HEK293 (cell line): ENCODE results near the gene ITGB1.
A peak's percentile ranks its signal among the peaks of the same experiment; 100 is the strongest.
"Not testable (repeated sequence)": the region's sequence is repeated elsewhere in the genome, so short reads cannot be mapped to it uniquely, and the experiment has no call there.

ENCODE experiments used
- CTCF ChIA-PET: fragments of 350-600 bp; formaldehyde crosslinking; extraction: SDS; loops from one replicate; lab custom pipeline; 2021; ENCODE audit warnings: antibody characterized with exemption; lab: Yijun Ruan, JAX
- POLR2A ChIA-PET: fragments of 300-600 bp; formaldehyde crosslinking; extraction: SDS; loops from one replicate; lab custom pipeline; 2020; ENCODE audit warnings: antibody characterized with exemption, inconsistent platforms; lab: Yijun Ruan, JAX
- H3K27ac ChIP-seq: fragments of 200-500 bp; sonication (Bioruptor generic); 2 replicates; pipeline ENCODE4 v1.5.1; 2014; ENCODE audit warnings: low read depth, low read length, control low read depth, inconsistent platforms; ENCODE audit errors: extremely low read depth
- H3K36me3 ChIP-seq, 2 experiments: fragments of 200-500 bp in 1 of 2; sonication (Bioruptor generic) in 1 of 2; 1 replicate in 1 of 2; 2 replicates in 1 of 2; pipeline ENCODE4 v1.5.1; 2014 to 2017; ENCODE audit warnings: inconsistent platforms in 2 of 2, low read length in 2 of 2; ENCODE audit not compliant: control insufficient read depth in 2 of 2, insufficient read depth in 1 of 2
- H3K4me1 ChIP-seq: fragments of 200-500 bp; sonication (Bioruptor generic); 2 replicates; pipeline ENCODE4 v1.5.1; 2014; ENCODE audit warnings: mild to moderate bottlenecking, low read length, inconsistent platforms; ENCODE audit not compliant: control insufficient read depth, insufficient read depth
- H3K4me3 ChIP-seq: 2 replicates; pipeline ENCODE4 v1.5.1; 2011; ENCODE audit warnings: low read depth, mild to moderate bottlenecking, control low read depth, low read length, moderate library complexity
- H3K9me3 ChIP-seq: fragments of 200-500 bp; sonication (Bioruptor generic); 2 replicates; pipeline ENCODE4 v1.5.1; 2014; ENCODE audit warnings: low read depth, low read length, inconsistent platforms; ENCODE audit not compliant: control insufficient read depth, insufficient read depth
- RBAK ChIP-seq: fragments of 450-650 bp; formaldehyde crosslinking; IDR thresholded peaks from 2 replicates; pipeline ENCODE4 v1.5.1; 2016; ENCODE audit warnings: missing biosample characterization, missing genetic modification characterization
- ZBTB1 ChIP-seq: fragments of 450-650 bp; formaldehyde crosslinking; IDR thresholded peaks from 2 replicates; pipeline ENCODE4 v1.5.1; 2016; ENCODE audit warnings: missing biosample characterization, missing genetic modification characterization
- ZBTB8A ChIP-seq: fragments of 450-650 bp; formaldehyde crosslinking; IDR thresholded peaks from 2 replicates; pipeline ENCODE4 v1.5.1; 2016; ENCODE audit warnings: missing biosample characterization, missing genetic modification characterization
- ZFP37 ChIP-seq: fragments of 450-650 bp; formaldehyde crosslinking; IDR thresholded peaks from 2 replicates; pipeline ENCODE4 v1.5.1; 2016; ENCODE audit warnings: missing biosample characterization, missing genetic modification characterization
- ZNF10 ChIP-seq: fragments of 450-650 bp; formaldehyde crosslinking; IDR thresholded peaks from 2 replicates; pipeline ENCODE4 v1.5.1; 2017; ENCODE audit warnings: missing biosample characterization, missing genetic modification characterization
- ZNF140 ChIP-seq: fragments of 450-650 bp; formaldehyde crosslinking; IDR thresholded peaks from 2 replicates; pipeline ENCODE4 v1.5.1; 2016; ENCODE audit warnings: missing biosample characterization, missing genetic modification characterization
- ZNF146 ChIP-seq: fragments of 450-650 bp; formaldehyde crosslinking; IDR thresholded peaks from 2 replicates; pipeline ENCODE4 v1.5.1; 2016; ENCODE audit warnings: missing biosample characterization, missing genetic modification characterization
- ZNF223 ChIP-seq: fragments of 450-650 bp; formaldehyde crosslinking; IDR thresholded peaks from 2 replicates; pipeline ENCODE4 v1.5.1; 2016; ENCODE audit warnings: missing biosample characterization, missing genetic modification characterization
- ZNF266 ChIP-seq: fragments of 450-650 bp; formaldehyde crosslinking; IDR thresholded peaks from 2 replicates; pipeline ENCODE4 v1.5.1; 2016; ENCODE audit warnings: missing biosample characterization, missing genetic modification characterization, low read depth
- ZNF292 ChIP-seq: fragments of 450-650 bp; formaldehyde crosslinking; IDR thresholded peaks from 2 replicates; pipeline ENCODE4 v1.5.1; 2016; ENCODE audit warnings: low read depth, missing biosample characterization, missing genetic modification characterization, borderline replicate concordance
- ZNF341 ChIP-seq: fragments of 450-650 bp; formaldehyde crosslinking; IDR thresholded peaks from 2 replicates; pipeline ENCODE4; 2016; ENCODE audit warnings: low read depth, missing biosample characterization, missing genetic modification characterization
- ZNF394 ChIP-seq: fragments of 450-650 bp; formaldehyde crosslinking; IDR thresholded peaks from 2 replicates; pipeline ENCODE4 v1.5.1; 2016; ENCODE audit warnings: missing biosample characterization, missing genetic modification characterization, mild to moderate bottlenecking, moderate library complexity, borderline replicate concordance
- ZNF426 ChIP-seq: fragments of 450-650 bp; formaldehyde crosslinking; IDR thresholded peaks from 2 replicates; pipeline ENCODE4 v1.5.1; 2017; ENCODE audit warnings: missing biosample characterization, missing genetic modification characterization, mild to moderate bottlenecking, inconsistent platforms, moderate library complexity
- ZNF433 ChIP-seq: fragments of 450-650 bp; formaldehyde crosslinking; IDR thresholded peaks from 2 replicates; pipeline ENCODE4 v1.5.1; 2016; ENCODE audit warnings: missing biosample characterization, missing genetic modification characterization, low read depth
- ZNF501 ChIP-seq: fragments of 450-650 bp; formaldehyde crosslinking; IDR thresholded peaks from 2 replicates; pipeline ENCODE4 v1.5.1; 2016; ENCODE audit warnings: missing biosample characterization, missing genetic modification characterization
- ZNF529 ChIP-seq: fragments of 450-650 bp; formaldehyde crosslinking; IDR thresholded peaks from 2 replicates; pipeline ENCODE4 v1.5.1; 2017; ENCODE audit warnings: missing genetic modification characterization, missing biosample characterization; ENCODE audit not compliant: insufficient replicate concordance
- ZNF530 ChIP-seq: fragments of 450-650 bp; formaldehyde crosslinking; IDR thresholded peaks from 2 replicates; pipeline ENCODE4 v1.5.1; 2016; ENCODE audit warnings: low read depth, missing biosample characterization, missing genetic modification characterization
- ZNF555 ChIP-seq: fragments of 450-650 bp; formaldehyde crosslinking; conservative IDR thresholded peaks from 2 replicates; pipeline ENCODE4 v1.5.1; 2017; ENCODE audit warnings: missing biosample characterization, mild to moderate bottlenecking, missing genetic modification characterization, inconsistent platforms
- ZNF560 ChIP-seq: fragments of 450-650 bp; formaldehyde crosslinking; IDR thresholded peaks from 2 replicates; pipeline ENCODE4 v1.5.1; 2017; ENCODE audit warnings: missing biosample characterization, missing genetic modification characterization, borderline replicate concordance
- ZNF623 ChIP-seq: fragments of 450-650 bp; formaldehyde crosslinking; IDR thresholded peaks from 2 replicates; pipeline ENCODE4 v1.5.1; 2016; ENCODE audit warnings: missing biosample characterization, missing genetic modification characterization
- ZNF654 ChIP-seq: fragments of 450-650 bp; formaldehyde crosslinking; IDR thresholded peaks from 2 replicates; pipeline ENCODE4 v1.5.1; 2016; ENCODE audit warnings: low read depth, missing biosample characterization, missing genetic modification characterization
- ZNF768 ChIP-seq: fragments of 450-650 bp; formaldehyde crosslinking; IDR thresholded peaks from 2 replicates; pipeline ENCODE4 v1.5.1; 2018; ENCODE audit warnings: missing biosample characterization, mild to moderate bottlenecking, missing genetic modification characterization
- ZXDB ChIP-seq: fragments of 450-650 bp; formaldehyde crosslinking; IDR thresholded peaks from 2 replicates; pipeline ENCODE4 v1.5.1; 2016; ENCODE audit warnings: missing biosample characterization, missing genetic modification characterization
- TF ChIP-seq, protein P1 (sequence below): fragments of 450-650 bp; formaldehyde crosslinking; conservative IDR thresholded peaks from 2 replicates; pipeline ENCODE4 v1.5.1; 2016; ENCODE audit warnings: low read depth, missing biosample characterization, missing genetic modification characterization
- TF ChIP-seq, protein P2 (sequence below): fragments of 450-650 bp; formaldehyde crosslinking; conservative IDR thresholded peaks from 2 replicates; pipeline ENCODE4 v1.5.1; 2016; ENCODE audit warnings: low read depth, missing biosample characterization, missing genetic modification characterization

The ITGB1 gene

DNA sequence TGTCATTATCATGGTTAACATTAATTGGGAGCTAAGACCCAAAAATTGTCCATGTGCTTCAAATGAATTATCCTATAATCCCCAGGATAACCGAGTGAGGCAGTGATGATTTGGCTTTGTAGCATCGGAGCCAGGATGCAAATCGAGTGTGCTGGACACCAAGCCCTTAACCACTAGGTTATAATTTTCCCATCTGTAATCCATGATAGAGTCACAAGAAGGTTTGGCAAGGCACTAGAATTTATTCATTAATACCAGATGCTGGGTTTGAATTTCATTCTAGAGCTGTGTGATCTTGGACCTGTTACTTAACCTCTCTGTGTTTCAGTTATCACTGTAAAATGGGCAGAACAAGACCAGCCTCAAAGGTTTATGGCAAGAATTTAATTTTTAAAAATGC lies 21.0 kb upstream of the ITGB1 start:
- no peak for TF ChIP-seq ZNF10 (tag by site-specific recombination)
- 0 out of 2 replicates have a peak, but pooled peaks have one; percentile 33 for TF ChIP-seq ZNF768 (tag by site-specific recombination)
- POLR2A ChIA-PET: interaction anchor here (3.9 kb wide), 1 partner anchor 25 kb away, joined by 44 read pairs; no protein-coding TSS in a partner anchor
- Histone ChIP-seq H3K9me3 (no peaks in the 10 kb centered on the region), H3K36me3 (no peaks in the 10 kb centered on the region), H3K4me1 (no peaks in the 10 kb centered on the region), H3K4me3 (no peak overlapping the region), H3K27ac (no peak overlapping the region)
- CTCF ChIA-PET: interaction anchor here (1.0 kb wide), 1 partner anchor 28 kb away, joined by 3 read pairs; no protein-coding TSS in a partner anchor

DNA sequence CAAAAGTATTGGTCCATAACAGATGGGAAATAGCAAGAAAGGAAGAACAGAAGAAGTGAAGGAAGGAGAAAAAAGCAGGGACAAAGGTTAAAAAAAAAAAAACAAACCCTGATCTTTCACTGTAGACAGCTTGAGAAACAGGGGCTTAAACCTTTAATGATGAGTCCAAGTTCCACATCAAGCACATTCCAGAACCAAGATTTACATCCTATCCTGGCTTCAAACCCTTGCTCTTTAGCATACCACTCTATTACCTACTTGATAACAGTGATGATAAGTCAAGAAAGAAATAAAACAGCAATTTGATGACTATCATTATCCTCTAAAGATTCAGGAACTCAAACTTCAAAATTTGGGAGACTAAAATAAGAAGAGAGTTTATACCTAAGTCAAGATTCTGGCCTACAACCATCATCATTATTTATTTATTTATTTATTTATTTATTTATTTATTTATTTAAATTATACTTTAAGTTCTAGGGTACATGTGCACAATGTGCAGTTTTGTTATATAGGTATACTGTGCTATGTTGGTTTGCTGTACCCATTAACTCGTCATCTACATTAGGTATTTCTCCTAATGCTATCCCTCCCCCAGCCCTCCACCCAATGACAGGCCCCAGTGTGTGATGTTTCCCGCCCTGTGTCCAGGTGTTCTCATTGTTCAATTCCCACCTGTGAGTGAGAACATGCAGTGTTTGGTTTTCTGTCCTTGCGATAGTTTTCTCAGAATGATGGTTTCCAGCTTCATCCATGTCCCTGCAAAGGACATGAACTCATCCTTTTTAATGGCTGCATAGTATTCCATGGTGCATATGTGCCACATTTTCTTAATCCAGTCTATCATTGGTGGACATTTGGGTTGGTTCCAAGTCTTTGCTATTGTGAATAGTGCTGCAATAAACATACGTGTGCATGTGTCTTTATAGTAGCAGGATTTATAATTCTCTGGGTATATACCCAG lies 20.1 kb upstream of the ITGB1 start:
- H3K36me3 ChIP-seq, H3K4me3 ChIP-seq, POLR2A ChIA-PET, H3K4me1 ChIP-seq, H3K27ac ChIP-seq, H3K9me3 ChIP-seq: not testable (repeated sequence)
- CTCF ChIA-PET: interaction anchor here (0.6 kb wide), 1 partner anchor 1660 kb away, joined by 3 read pairs; no protein-coding TSS in a partner anchor
- TF ChIP-seq ZNF623 (tag by site-specific recombination): peak; percentile 83
- TF ChIP-seq, protein P1, sequence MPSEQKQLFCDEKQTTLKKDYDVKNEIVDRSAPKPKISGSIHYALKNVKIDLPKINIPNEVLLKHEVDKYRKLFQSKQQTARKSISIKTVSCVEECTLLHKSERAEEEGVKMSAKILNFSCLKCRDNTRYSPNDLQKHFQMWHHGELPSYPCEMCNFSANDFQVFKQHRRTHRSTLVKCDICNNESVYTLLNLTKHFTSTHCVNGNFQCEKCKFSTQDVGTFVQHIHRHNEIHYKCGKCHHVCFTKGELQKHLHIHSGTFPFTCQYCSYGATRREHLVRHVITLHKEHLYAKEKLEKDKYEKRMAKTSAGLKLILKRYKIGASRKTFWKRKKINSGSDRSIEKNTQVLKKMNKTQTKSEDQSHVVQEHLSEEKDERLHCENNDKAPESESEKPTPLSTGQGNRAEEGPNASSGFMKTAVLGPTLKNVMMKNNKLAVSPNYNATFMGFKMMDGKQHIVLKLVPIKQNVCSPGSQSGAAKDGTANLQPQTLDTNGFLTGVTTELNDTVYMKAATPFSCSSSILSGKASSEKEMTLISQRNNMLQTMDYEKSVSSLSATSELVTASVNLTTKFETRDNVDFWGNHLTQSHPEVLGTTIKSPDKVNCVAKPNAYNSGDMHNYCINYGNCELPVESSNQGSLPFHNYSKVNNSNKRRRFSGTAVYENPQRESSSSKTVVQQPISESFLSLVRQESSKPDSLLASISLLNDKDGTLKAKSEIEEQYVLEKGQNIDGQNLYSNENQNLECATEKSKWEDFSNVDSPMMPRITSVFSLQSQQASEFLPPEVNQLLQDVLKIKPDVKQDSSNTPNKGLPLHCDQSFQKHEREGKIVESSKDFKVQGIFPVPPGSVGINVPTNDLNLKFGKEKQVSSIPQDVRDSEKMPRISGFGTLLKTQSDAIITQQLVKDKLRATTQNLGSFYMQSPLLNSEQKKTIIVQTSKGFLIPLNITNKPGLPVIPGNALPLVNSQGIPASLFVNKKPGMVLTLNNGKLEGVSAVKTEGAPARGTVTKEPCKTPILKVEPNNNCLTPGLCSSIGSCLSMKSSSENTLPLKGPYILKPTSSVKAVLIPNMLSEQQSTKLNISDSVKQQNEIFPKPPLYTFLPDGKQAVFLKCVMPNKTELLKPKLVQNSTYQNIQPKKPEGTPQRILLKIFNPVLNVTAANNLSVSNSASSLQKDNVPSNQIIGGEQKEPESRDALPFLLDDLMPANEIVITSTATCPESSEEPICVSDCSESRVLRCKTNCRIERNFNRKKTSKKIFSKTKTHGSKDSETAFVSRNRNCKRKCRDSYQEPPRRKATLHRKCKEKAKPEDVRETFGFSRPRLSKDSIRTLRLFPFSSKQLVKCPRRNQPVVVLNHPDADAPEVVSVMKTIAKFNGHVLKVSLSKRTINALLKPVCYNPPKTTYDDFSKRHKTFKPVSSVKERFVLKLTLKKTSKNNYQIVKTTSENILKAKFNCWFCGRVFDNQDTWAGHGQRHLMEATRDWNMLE (tag by site-specific recombination): peak; percentile 94
- 0 out of 2 replicates have a peak, but pooled peaks have one; percentile 59 for TF ChIP-seq ZNF223 (tag by site-specific recombination)
- 0 out of 2 replicates have a peak, but pooled peaks have one; percentile 37 for TF ChIP-seq ZNF501 (tag by site-specific recombination)
- TF ChIP-seq ZNF292: peak; percentile 63; the same call in 1 of the 2 replicates
- TF ChIP-seq RBAK (tag by site-specific recombination): peak; percentile 48; the same call in 1 of the 2 replicates
- peak; percentile 87 for TF ChIP-seq ZNF560 (tag by site-specific recombination)
- peak; percentile 98 for TF ChIP-seq ZNF394 (tag by site-specific recombination)
- peak; percentile 72; the same call in 1 of the 2 replicates for TF ChIP-seq ZFP37 (tag by site-specific recombination)
- peak; percentile 96 for TF ChIP-seq ZNF426 (tag by site-specific recombination)
- TF ChIP-seq ZNF530: peak; percentile 49; the same call in 1 of the 2 replicates
- TF ChIP-seq ZNF433: peak; percentile 91
- TF ChIP-seq, protein P2, sequence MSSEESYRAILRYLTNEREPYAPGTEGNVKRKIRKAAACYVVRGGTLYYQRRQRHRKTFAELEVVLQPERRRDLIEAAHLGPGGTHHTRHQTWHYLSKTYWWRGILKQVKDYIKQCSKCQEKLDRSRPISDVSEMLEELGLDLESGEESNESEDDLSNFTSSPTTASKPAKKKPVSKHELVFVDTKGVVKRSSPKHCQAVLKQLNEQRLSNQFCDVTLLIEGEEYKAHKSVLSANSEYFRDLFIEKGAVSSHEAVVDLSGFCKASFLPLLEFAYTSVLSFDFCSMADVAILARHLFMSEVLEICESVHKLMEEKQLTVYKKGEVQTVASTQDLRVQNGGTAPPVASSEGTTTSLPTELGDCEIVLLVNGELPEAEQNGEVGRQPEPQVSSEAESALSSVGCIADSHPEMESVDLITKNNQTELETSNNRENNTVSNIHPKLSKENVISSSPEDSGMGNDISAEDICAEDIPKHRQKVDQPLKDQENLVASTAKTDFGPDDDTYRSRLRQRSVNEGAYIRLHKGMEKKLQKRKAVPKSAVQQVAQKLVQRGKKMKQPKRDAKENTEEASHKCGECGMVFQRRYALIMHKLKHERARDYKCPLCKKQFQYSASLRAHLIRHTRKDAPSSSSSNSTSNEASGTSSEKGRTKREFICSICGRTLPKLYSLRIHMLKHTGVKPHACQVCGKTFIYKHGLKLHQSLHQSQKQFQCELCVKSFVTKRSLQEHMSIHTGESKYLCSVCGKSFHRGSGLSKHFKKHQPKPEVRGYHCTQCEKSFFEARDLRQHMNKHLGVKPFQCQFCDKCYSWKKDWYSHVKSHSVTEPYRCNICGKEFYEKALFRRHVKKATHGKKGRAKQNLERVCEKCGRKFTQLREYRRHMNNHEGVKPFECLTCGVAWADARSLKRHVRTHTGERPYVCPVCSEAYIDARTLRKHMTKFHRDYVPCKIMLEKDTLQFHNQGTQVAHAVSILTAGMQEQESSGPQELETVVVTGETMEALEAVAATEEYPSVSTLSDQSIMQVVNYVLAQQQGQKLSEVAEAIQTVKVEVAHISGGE: peak; percentile 86
- TF ChIP-seq ZNF146 (tag by site-specific recombination): peak; percentile 98
- TF ChIP-seq ZNF341 (tag by site-specific recombination): 0 out of 2 replicates have a peak, but pooled peaks have one; percentile 28
- peak; percentile 60 for TF ChIP-seq ZNF529 (tag by site-specific recombination)
- TF ChIP-seq ZNF140: peak; percentile 79; the same call in 1 of the 2 replicates
- peak; percentile 94 for TF ChIP-seq ZNF555 (tag by site-specific recombination)
- TF ChIP-seq ZBTB1: 0 out of 2 replicates have a peak, but pooled peaks have one; percentile 37
- peak; percentile 78 for TF ChIP-seq ZXDB (tag by site-specific recombination)
- peak; percentile 55; the same call in 1 of the 2 replicates for TF ChIP-seq ZNF266 (tag by site-specific recombination)
- TF ChIP-seq ZBTB8A (tag by site-specific recombination): peak; percentile 81
- TF ChIP-seq ZNF654 (tag by site-specific recombination): peak; percentile 50
